HG02588 (cell line): ENCODE data around the gene PELI2.
A peak's percentile ranks its signal among the peaks of the same experiment; 100 is the strongest.

Experiments
- ATAC-seq: cut with Tn5 transposase; IDR thresholded peaks from one replicate; pipeline ENCODE4 v1.9.1; 2021; ENCODE audit warnings: mild to moderate bottlenecking, moderate library complexity; ENCODE audit not compliant: unreplicated experiment

The PELI2 gene

DNA sequence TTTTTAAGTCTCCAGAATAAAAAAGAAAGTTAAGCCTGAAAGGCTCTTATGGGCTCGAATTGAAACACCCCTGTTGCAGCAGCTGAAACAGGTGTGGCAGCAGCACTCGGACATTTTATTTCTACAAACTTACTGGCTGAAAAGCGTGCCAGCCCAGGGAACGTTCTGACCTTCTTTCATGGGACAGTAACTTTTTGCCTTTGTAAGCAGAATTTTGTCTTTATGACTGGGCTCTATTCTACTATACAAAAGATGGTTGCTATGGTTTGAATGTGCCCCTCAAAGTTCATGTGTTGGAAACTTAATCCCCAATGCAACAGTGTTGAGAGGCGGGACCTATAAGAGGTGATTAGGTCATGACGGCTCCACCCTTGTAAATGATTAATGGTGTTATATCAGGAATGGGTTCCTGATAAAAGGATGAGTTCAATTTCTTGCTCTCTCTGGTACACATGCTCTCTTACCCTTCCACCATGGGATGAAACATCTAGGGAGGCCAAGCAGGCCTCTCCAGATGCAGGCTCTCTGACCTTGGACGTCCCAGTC is 52.7 kb downstream of the PELI2 start:
- ATAC-seq: no peak

DNA sequence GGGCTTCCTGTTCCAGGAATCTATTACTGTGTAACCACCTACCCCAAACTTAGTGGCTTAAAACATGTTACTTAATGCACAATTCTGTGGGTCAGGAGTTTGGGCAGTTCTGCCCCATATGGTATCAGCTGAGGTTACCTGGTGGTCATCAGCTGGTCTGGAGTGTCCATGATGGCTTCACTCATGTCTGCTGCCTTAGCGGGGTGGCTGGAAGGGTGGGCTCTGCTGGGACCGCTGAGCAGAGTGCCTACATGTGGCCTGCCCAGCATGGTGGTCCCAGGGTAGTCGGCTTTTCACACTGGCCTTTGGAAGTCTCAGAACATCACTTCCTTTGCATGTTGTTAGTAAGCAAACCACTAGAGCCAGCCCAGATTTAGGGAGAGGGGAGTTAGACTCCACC is 53.9 kb downstream of the PELI2 start:
- ATAC-seq: no peak

DNA sequence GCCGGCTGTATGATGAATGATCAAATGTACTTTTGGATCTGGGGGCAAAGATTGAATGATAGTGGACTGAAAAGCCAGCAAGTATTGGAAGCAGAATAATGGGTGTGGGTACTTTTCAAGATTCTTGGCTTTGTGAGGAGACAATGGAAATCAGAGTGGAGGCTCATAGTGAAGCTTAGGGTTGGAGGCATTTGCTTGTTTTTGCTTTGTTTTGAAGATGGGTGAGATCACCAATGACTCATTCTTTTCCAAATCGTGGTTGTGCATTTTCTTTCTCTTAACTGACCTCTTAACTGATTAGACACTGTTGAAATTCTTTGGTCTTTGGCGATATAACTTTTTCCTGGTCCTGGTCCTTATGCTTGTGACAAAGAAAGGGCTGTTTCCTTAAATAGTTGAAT is 54.4 kb downstream of the PELI2 start:
- no peak for ATAC-seq

DNA sequence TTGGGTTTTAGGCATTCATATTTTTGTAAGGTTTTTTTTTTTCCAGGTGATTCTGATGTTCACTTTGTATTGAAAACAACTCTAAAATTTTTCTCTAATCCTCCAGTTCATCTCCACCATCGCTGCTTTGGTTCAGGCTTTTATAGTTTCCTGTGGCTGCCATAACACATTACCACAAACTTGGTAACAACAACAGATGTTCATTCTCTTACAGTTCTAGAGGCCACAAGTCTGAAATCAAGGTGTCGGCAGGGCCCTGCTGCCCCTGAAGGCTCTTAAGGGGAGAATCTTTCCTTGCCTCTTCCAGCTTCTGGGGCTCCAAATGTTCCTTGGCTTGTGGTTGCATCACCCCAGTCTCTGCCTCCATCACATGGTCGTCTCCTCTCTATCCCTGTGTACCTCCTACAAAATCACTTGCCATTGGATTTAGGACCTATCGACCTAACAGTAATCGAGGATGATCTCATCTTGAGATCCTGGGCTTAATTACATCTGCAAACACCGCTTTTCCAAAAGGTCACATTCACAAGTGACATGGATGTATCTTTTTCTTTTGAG is 55.2 kb downstream of the PELI2 start:
- no peak for ATAC-seq

DNA sequence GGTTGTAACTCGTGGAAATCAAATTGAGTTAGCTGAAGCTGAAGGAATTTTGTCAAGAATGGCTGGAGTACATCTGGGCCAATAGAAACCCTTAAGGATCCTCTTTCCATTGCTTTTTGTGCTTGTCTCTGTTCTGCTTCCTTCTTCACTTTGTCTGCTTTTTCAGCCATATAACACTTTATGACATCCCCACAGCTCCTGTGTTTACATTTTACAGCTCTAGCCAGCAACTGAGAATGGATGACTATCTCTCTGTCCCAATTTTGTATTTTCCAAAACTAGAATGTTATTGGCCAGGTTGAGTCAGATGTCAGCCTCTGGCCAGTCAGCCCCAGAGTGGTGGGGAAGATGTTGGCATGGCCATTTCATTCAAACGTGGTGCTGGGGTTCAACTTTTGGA is 57.6 kb downstream of the PELI2 start:
- ATAC-seq: no peak

DNA sequence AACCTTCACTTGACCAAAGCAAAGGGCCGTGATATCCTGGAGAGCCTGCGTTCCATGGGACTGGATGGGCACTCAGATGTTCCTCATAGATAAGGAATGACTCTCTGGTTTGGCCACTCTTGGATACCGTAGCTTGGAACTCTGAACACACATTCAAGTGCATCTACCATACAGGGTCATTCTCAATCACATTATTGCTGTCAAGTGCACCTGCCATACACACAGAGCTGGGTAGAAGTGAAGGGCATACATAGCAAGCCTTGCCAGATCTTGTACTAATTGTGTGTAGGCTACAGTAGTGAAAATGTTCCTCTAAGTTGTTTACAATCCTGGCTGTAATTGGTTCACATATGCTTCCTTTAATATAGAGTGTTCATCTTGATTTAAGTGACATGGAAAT is 58.3 kb downstream of the PELI2 start:
- no peak for ATAC-seq

DNA sequence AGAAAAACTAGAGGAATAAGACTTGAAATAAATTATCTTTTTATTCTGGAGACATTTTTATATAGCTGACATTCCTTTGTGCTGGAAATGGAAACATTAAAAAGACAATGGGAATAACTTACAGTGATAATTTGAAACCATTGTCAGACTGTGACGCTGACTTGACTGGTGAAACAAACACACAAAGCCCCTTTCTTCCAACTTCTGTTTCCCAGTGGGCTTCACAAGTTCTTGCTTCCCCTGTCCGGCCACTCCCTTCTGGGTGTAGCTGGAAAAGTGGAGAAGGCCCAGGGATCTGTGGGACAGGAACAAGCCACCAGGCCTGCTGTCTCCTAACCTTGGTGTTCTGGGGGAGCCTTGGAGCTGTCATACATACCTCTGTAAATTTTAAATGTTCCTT is 58.8 kb downstream of the PELI2 start:
- ATAC-seq: no peak

DNA sequence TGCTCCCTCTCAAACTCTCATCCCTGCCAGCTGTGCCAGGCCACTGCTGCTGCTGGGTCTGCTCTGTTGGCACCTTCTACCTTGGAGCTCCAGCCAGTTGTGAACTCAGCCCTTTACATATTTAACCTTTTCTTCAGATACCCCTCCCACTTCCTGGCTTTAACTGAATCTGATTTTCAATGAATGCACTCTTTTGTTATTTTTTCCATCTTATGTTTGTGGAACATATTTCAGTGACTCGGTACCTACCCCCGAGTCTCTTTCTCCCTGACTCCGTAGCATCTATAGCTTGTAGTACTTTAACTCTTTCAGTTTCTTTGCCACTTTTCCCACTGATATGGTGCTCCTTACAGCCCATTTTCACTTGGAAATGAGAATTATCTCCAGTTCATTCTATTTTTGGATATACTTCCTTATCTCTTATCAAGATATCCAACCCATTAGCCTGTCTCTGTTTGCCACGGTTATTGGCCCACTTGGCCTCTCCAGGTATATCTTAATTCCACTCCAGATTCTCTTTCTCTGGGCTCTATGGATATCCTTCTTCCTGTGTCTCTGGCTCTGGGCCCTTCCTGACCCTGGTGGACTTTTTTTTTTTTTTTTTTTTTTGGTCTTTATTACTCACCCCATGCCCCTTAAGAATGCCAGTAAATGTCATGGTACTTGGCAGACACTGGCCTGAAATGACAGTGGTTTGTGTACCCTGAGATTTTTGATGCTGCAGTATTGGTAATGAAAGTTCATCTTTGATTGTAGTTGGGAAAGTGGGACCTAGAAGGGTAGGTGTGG is 62.7 kb downstream of the PELI2 start:
- no peak for ATAC-seq

DNA sequence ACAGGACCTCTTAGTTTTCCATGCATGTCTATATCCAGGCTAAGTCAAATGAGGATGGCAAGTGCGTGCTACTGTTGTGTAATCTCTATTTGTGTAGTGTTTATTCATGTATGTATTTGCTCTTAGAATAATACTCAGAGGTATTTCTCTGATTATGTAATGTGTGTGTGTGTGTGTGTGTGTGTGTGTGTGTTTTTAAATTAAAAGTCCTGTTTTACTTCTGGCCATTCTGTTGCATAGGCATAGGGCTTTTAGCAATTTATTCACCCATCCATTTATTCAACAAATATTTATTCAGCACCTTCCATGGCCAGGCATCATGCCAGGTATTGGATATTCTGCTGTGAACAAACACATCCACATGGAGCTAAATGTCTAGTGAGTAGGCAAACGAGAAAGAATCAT is 63.5 kb downstream of the PELI2 start:
- ATAC-seq: no peak

DNA sequence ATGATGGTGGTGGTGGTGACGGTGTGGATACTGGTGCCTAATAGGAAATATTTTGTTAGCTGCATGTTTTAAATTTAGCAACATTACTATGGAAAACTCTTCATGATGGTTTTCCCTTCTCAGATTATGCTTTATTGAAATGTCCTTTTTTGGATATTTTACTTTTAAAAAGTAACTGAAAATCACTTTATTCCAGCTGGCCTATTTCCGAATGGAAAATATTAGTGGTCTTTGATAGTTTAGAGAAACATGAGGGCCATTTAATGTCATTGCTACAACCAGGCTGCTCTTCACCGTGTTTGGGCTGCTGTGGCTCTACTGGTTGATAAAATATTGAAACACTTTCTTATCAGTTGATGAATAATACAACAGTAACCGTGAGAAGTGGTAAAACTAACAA is 64.2 kb downstream of the PELI2 start:
- no peak for ATAC-seq

DNA sequence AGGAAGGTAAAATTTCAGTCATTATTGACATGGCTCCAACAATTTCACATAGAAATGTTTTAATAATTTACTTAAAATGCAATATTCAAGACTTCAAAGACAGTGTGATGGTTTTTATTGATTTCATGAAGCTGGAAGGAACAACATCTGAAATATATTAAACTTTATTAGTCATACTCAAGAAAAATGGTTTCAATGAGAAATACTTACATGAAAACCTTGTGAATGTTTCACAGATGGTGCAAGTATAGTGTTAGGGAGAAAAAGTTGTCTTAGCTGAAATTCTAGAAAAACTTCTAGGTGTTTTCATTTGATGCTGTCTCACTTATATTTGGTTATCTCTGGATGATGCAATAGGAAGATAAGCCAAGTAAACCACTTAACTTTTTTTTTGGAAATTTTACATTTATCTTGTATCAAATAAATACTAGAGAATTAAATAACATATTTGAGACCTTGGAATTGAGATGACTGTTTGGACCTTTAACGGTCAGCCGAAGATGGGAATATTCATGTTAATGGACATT is 65.5 kb downstream of the PELI2 start:
- ATAC-seq: no peak

DNA sequence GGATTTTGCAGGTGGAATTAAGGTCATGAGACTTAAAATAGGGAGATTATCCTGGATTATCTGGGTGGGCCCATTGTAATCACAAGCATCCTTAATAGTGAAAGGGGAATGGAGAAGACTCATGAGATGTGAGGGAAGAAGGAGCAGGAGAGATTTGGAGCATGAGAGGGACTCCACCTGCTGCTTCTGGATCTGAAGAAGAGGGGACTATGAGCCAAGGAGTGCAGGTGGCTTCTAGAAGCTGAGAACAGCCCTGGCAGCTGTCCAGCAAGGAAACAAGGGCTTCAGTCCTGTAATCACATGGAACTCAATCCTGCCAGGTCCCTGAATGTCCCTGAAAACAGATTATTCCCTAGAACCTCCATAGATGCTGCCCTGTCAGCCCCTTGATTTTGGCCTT is 67.8 kb downstream of the PELI2 start:
- no peak for ATAC-seq

DNA sequence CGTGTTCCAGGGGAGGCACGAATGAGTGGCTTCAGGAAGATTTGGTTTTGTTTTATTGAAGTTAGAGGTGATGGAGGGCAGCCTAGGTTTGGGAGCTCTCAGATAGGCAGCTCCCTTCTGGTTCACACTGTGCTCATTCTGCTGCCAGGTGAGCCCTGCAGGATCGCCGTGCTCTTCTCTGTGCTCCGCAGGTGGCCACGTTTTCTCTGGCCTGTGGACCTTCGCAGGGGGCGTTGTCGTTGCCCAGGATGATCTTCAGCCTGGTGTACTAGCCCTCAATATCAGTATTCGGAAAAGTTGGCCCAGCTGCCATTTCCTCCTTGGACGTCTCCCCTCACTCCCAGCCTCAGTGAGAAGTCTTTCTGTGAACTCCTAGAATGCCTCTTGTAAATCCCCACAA is 69.5 kb downstream of the PELI2 start:
- no peak for ATAC-seq

DNA sequence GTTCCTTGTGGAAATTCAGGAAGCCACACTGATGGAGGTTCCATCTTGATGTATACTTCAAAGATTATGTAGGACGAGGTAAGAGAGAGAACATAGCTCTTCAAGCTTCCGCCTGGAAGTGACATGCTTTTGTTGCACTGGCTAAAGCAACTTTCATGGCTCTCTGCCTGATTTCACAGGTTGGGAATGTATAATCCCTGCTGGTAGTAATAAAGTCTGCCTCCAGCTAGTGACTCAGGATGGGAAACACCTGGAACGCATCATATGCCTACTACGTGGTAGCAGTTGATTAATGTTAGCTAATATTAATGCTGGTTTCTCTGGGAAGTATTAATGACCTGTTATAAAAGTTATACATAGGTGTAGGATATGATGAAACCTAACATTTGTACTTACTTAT is 71.1 kb downstream of the PELI2 start:
- ATAC-seq: no peak

DNA sequence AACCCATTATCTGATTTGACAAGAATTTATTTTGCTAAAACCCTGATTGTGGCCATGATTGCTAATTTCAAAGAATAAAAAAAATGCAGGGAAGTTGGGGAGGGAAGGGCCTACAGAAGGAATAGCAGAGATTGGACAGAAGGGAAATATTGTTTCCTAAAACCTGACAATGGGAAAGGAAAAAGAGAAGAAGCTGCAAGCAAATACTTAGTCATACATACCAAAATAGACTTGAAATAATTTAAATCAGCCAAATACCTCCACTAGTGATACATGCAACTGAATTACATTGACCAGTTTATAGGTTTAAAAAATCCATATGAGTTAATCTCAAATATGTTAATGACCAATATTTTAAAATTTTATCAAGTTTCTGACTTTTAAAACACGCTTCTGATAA is 75.1 kb downstream of the PELI2 start:
- no peak for ATAC-seq

DNA sequence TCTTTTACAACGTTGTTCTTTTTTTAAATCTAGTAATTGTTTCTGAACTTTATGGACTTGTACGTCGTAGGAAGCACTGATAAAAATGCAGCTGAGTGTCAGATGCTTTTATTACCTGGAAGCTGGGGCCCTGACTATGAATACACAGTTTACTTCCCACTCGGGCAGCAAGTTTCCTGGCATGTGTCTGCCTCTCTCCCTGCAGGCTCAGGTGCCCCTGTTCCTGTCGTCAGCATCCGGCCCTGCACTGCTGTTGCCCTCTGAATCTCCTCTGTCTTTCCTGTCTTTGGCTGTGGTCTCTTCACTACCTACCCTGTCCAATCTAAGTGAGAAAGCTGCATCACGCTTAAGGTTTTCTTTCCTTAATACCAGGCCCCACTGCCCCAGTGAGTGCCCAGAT is 75.8 kb downstream of the PELI2 start:
- ATAC-seq: no peak

DNA sequence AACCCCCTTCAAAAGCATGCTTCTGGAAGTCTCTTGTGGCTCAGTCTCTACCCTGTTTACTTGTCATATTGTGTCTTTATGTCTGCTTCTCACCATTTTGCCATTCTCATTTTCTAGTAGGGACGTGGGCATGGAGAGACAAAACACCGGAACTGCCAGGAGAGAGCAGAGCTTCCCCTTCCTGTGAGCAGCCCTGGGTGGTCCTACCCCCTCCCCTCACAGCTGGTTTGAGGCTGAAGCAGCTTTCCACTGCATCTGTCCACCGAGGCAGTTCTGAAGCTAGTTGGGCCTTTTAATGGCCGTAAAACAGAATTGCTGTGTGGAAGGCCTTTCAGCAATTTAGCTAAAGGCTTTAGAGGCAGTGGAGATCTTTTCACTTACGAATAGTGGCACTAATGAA is 77.0 kb downstream of the PELI2 start:
- ATAC-seq: no peak

DNA sequence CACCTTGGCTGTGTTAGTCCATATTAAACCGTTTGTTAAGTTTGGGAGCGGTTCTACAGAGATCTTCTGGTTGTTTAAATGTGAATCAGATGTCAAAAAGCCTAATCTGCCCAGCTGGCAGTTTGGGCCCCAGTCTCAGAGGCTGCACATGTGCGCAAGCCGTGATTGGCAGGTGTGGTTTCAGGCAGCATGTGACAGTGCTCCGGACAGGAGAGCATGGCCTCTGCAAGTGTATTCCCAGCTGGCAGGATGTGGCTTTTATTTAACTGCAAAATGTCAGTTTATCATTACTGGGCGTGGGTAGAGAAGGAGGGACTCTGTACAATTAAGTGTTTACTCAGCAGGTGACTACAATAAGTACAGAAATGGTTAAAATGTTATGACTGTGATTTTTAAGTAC is 77.5 kb downstream of the PELI2 start:
- ATAC-seq: peak; percentile 60

DNA sequence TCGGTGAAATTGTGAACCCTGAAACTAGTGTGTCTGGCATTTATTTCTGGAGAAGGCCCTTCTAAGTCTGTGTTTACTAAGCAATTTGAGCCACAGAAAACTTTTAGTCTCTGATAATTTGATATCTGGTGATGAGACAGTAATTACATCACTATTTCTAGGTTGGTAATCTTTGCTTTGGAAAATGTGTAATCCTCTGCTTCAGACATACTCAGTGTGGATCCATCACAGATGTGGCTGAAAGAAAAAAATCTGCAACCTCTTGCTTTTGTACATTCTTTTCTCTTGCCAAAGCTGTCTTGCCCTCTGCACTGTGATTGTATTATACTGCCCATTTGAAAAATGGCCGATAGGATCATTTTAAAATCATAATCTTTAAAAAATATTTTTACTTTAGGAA is 78.1 kb downstream of the PELI2 start:
- no peak for ATAC-seq

DNA sequence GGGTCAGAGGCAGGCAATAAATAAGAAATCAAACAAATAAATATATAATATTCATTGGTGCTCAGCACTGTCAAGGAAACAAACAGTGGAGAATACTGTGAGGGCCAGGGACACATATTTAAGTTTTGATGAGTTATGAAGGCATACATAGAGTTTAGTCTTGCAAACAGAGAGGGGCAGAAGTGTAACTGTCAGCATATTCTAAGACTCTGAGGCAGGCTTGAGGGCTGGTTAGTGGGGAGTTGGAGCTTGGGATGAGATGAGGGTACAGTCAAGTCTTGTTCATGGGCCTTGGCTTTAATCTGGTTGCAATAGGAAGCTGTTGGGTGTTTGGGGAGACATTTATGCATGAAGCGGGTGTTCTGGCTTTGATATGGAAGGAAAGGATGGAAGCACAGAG is 78.9 kb downstream of the PELI2 start:
- ATAC-seq: no peak

DNA sequence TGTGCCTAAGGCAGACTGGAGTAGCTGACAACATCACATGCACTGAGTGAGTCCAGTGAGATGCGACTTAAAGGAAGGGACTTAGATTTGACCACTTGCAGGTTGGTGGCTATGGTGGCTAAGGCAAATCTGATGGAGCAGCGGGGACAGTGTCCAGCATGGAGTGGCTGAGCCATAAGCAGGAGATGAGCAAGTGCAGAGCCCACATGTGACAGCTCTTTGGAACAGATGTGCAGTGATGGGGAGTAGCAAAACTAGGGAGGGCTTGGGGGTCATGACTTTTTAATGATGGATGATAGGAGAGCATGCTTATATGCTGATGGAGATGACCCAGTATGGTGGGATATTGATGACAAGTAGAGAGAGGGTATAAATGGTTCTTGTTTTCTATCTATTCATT is 80.2 kb downstream of the PELI2 start:
- no peak for ATAC-seq
